Progenitor cell of endocrine pancreas (in vitro differentiated cells): Measurements from ENCODE around the gene CHST5. TPM values are rescaled to one million over a fixed set of nuclear protein-coding genes. Genes with fewer than 3 reads are reported as not detected.
A peak's percentile ranks its signal among the peaks of the same experiment; 100 is the strongest.
"Not testable (repeated sequence)": the region's sequence is repeated elsewhere in the genome, so short reads cannot be mapped to it uniquely, and the experiment has no call there.

Experiments
- DNase-seq: peaks from one replicate; pipeline ENCODE4 v3.0.0; 2021; ENCODE audit warnings: low spot score; ENCODE audit not compliant: unreplicated experiment
- H3K27ac Mint-ChIP-seq: 2 replicates; pipeline ENCODE4 v1.8.0; 2021; ENCODE audit warnings: mild to moderate bottlenecking, moderate library complexity, mixed read lengths
- H3K27me3 Mint-ChIP-seq: 2 replicates; pipeline ENCODE4 v1.8.0; 2021; ENCODE audit warnings: mixed read lengths
- H3K36me3 Mint-ChIP-seq: 2 replicates; pipeline ENCODE4 v1.8.0; 2022; ENCODE audit warnings: mixed read lengths; ENCODE audit not compliant: insufficient read depth
- H3K4me1 Mint-ChIP-seq: 2 replicates; pipeline ENCODE4 v1.8.0; 2021; ENCODE audit warnings: low read depth, mixed read lengths
- H3K4me3 Mint-ChIP-seq: 2 replicates; pipeline ENCODE4 v1.8.0; 2021; ENCODE audit warnings: low read depth, mild to moderate bottlenecking, moderate library complexity, mixed read lengths
- H3K9me3 Mint-ChIP-seq: 2 replicates; pipeline ENCODE4 v1.8.0; 2021; ENCODE audit warnings: low read depth, mixed read lengths
- total RNA-seq: library from RNA; stranded (reverse); gene quantifications from 2 replicates; pipeline ENCODE4 v1.2.1, GENCODE V29; 2021
- TF ChIP-seq, protein P1 (sequence below): fragments of 200-600 bp; sonication (generic); IDR thresholded peaks from one replicate; pipeline ENCODE4 v1.5.0; 2021; ENCODE audit warnings: antibody characterized with exemption, mild to moderate bottlenecking; ENCODE audit not compliant: unreplicated experiment

CHST5 gene
- total RNA-seq, 1 donor from 2014 or later, result 0.93 TPM

DNA sequence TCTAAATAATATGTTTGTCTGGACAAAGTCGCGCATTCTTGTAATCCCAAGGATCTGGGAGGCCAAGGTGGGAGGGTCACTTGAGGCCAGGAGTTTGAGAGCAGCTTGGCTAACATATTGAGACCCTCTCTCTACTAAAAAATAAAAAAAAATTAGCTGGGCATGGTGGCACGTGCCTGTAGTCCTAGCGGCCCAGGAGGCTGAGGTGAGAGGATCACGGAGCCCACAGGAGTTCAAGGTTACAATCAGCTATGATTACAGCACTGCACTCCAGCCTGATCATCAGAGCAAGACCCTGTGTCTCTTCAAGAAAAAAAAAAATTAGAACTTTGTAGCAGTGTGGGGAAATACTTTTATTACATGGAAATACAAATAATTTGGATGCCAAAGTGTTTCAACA lies 34.5 kb downstream of the CHST5 start:
- no peak for DNase-seq
- TF ChIP-seq, protein P1, sequence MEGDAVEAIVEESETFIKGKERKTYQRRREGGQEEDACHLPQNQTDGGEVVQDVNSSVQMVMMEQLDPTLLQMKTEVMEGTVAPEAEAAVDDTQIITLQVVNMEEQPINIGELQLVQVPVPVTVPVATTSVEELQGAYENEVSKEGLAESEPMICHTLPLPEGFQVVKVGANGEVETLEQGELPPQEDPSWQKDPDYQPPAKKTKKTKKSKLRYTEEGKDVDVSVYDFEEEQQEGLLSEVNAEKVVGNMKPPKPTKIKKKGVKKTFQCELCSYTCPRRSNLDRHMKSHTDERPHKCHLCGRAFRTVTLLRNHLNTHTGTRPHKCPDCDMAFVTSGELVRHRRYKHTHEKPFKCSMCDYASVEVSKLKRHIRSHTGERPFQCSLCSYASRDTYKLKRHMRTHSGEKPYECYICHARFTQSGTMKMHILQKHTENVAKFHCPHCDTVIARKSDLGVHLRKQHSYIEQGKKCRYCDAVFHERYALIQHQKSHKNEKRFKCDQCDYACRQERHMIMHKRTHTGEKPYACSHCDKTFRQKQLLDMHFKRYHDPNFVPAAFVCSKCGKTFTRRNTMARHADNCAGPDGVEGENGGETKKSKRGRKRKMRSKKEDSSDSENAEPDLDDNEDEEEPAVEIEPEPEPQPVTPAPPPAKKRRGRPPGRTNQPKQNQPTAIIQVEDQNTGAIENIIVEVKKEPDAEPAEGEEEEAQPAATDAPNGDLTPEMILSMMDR, result no peak
- Mint-ChIP-seq H3K9me3 (peaks cover 3% of the 10 kb centered on the region), H3K27ac (no peak overlapping the region), H3K36me3 (no peaks in the 10 kb centered on the region), H3K4me3 (no peak overlapping the region), H3K27me3 (peaks cover 5% of the 10 kb centered on the region), H3K4me1 (peaks cover 2% of the 10 kb centered on the region)

DNA sequence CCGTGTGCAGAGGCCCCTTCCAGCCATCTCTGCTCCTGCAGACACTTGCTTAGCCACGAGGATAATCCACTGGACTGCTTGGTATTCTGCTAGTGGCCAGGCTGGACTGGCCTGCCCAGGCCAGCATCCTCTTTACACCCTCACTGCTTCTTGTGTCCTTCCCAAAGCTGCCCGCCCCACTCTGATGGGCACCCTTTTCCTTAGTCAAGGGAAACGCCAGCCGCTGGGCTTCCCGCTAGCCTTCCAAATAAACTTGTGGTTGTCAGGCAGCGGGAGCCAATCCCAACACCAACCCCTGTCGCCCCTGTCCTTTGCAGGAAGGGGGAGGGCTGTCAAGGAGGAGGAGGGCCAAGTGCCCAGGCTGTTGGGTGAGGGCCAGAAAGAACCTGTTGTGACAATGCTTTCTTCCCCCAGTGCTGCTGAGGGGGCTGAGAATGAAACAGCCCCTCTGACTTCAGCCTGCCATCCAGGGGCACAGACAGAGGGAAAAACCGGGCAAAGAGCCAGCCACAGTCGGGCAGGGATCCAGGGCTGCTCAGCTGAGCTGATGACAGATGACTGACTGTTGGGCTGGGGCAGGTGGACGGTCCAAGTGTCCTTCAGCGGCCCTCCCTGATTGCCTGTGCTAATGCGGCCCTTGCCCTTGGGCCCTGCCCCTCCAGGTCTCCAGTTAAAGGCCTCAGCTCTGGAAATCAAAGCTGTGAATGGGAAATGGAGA lies 37.1 kb downstream of the CHST5 start:
- H3K4me3 Mint-ChIP-seq, H3K9me3 Mint-ChIP-seq, DNase-seq, H3K4me1 Mint-ChIP-seq, H3K36me3 Mint-ChIP-seq, H3K27ac Mint-ChIP-seq: not testable (repeated sequence)
- H3K27me3 Mint-ChIP-seq, result peaks cover 12% of the 10 kb centered on the region

- Mint-ChIP-seq H3K27me3 (peaks cover 14% of the 10 kb centered on the region), H3K27ac (no peak overlapping the region), H3K4me3 (no peak overlapping the region), H3K36me3 (no peaks in the 10 kb centered on the region), H3K4me1 (peaks cover 2% of the 10 kb centered on the region), H3K9me3 (no peaks in the 10 kb centered on the region)
- TF ChIP-seq, protein P1, result no peak
- DNase-seq, result no peak
These were observed 38.4 kb downstream of the CHST5 start for GRCh38 chr16:75497558-75497957.

- TF ChIP-seq, protein P1, result no peak
- H3K27me3 Mint-ChIP-seq, result peaks cover 14% of the 10 kb centered on the region
These were observed 40.7 kb downstream of the CHST5 start, which contains the start of gene CHST6 for GRCh38 chr16:75495076-75495674. TSS of gene CHST6 (minus strand) at chr16:75495441. CDS start at chr16:75479828, 15,613 bp downstream.

GRCh38 chr16:75494661-75495075 lies 41.2 kb downstream of the CHST5 start:
- Mint-ChIP-seq H3K27ac (peak overlapping the region; percentile 47), H3K9me3 (no peaks in the 10 kb centered on the region), H3K4me1 (peaks cover 2% of the 10 kb centered on the region), H3K36me3 (no peaks in the 10 kb centered on the region), H3K4me3 (peak overlapping the region; percentile 75), H3K27me3 (peaks cover 14% of the 10 kb centered on the region)
- no peak for DNase-seq
- TF ChIP-seq, protein P1, result no peak

More at GRCh38 chr16:75495076-75495674, 40.7 kb downstream of the CHST5 start, which contains the start of gene CHST6:
- peak within 1 kb of the TSS; percentile 75 for H3K4me3 Mint-ChIP-seq
- H3K36me3 Mint-ChIP-seq, result no peaks in the 10 kb centered on the region
- peak within 1 kb of the TSS; percentile 47 for H3K27ac Mint-ChIP-seq
- DNase-seq, result peak; percentile 55
- H3K4me1 Mint-ChIP-seq, result peaks cover 2% of the 10 kb centered on the region
- H3K9me3 Mint-ChIP-seq, result no peaks in the 10 kb centered on the region
